ENCODE data around the gene CHSY3. TPM values are rescaled to one million over a fixed set of nuclear protein-coding genes. Genes with fewer than 3 reads are reported as not detected.

Gene CHSY3
- polyA plus RNA-seq, 1 experiment = 0.67 TPM

GRCh38 chr5:129917224-129917623, 13.0 kb downstream of the CHSY3 start:
- no peak overlapping the region for H3K27ac ChIP-seq (ENCODE audit: low read depth, low read length)
- no peaks in the 10 kb centered on the region for H3K27me3 ChIP-seq (ENCODE audit: control insufficient read depth, insufficient read depth, low read length)
- TF ChIP-seq CTCF (IDR thresholded peaks at IDR 0.05; ENCODE audit: low read depth, low read length) = no peak
- no peaks in the 10 kb centered on the region for H3K9me3 ChIP-seq (ENCODE audit: control insufficient read depth, insufficient read depth, low read length)
- no peak for DNase-seq (ENCODE audit: low read depth, low spot score)
- ChIA-PET POLR2A (no interaction called here), CTCF (no interaction called here)
- no peak overlapping the region for H3K4me3 ChIP-seq (ENCODE audit: low read depth, low read length)

GRCh38 chr5:129921204-129921603, 16.9 kb downstream of the CHSY3 start:
- DNase-seq (ENCODE audit: low read depth, low spot score) = no peak
- H3K4me3 ChIP-seq (ENCODE audit: low read depth, low read length) = no peak overlapping the region
- no peaks in the 10 kb centered on the region for H3K9me3 ChIP-seq (ENCODE audit: control insufficient read depth, insufficient read depth, low read length)
- ChIA-PET POLR2A (no interaction called here), CTCF (interaction anchor here (1.0 kb wide), 1 partner anchor 220 kb away, joined by 3 read pairs; no protein-coding TSS in a partner anchor)
- no peaks in the 10 kb centered on the region for H3K27me3 ChIP-seq (ENCODE audit: control insufficient read depth, insufficient read depth, low read length)
- no peak overlapping the region for H3K27ac ChIP-seq (ENCODE audit: low read depth, low read length)
- TF ChIP-seq CTCF (IDR thresholded peaks at IDR 0.05; ENCODE audit: low read depth, low read length) = no peak

GRCh38 chr5:129930221-129930620, 26.0 kb downstream of the CHSY3 start:
- DNase-seq (ENCODE audit: low read depth, low spot score) = no peak
- Histone ChIP-seq H3K27ac (ENCODE audit: low read depth, low read length) (no peak overlapping the region), H3K27me3 (ENCODE audit: control insufficient read depth, insufficient read depth, low read length) (no peaks in the 10 kb centered on the region), H3K9me3 (ENCODE audit: control insufficient read depth, insufficient read depth, low read length) (no peaks in the 10 kb centered on the region), H3K4me3 (ENCODE audit: low read depth, low read length) (no peak overlapping the region)
- CTCF ChIA-PET = interaction anchor here (0.7 kb wide), 1 partner anchor 210 kb away, joined by 3 read pairs; no protein-coding TSS in a partner anchor
- POLR2A ChIA-PET = no interaction called here
- no peak for TF ChIP-seq CTCF (IDR thresholded peaks at IDR 0.05; ENCODE audit: low read depth, low read length)

GRCh38 chr5:129935626-129936025, 31.4 kb downstream of the CHSY3 start:
- H3K9me3 ChIP-seq (ENCODE audit: control insufficient read depth, insufficient read depth, low read length) = 0 out of 2 replicates have a peak, but pooled peaks cover 3% of the 10 kb centered on the region
- no peaks in the 10 kb centered on the region for H3K27me3 ChIP-seq (ENCODE audit: control insufficient read depth, insufficient read depth, low read length)
- CTCF ChIA-PET = no interaction called here
- H3K4me3 ChIP-seq (ENCODE audit: low read depth, low read length) = no peak overlapping the region
- DNase-seq (ENCODE audit: low read depth, low spot score) = no peak
- POLR2A ChIA-PET = no interaction called here
- no peak for TF ChIP-seq CTCF (IDR thresholded peaks at IDR 0.05; ENCODE audit: low read depth, low read length)
- H3K27ac ChIP-seq (ENCODE audit: low read depth, low read length) = no peak overlapping the region

- Histone ChIP-seq H3K27me3 (ENCODE audit: control insufficient read depth, insufficient read depth, low read length) (no peaks in the 10 kb centered on the region), H3K27ac (ENCODE audit: low read depth, low read length) (no peak overlapping the region), H3K9me3 (ENCODE audit: control insufficient read depth, insufficient read depth, low read length) (0 out of 2 replicates have a peak, but pooled peaks cover 3% of the 10 kb centered on the region), H3K4me3 (ENCODE audit: low read depth, low read length) (no peak overlapping the region)
- POLR2A ChIA-PET = no interaction called here
- TF ChIP-seq CTCF (IDR thresholded peaks at IDR 0.05; ENCODE audit: low read depth, low read length) = no peak
- CTCF ChIA-PET = no interaction called here
- no peak for DNase-seq (ENCODE audit: low read depth, low spot score)
Observed at GRCh38 chr5:129938077-129938476, 33.8 kb downstream of the CHSY3 start.
